Activated CD4-positive, alpha-beta T cell treated with anti-CD3 and anti-CD28 coated beads for 36 hours (primary cell): ENCODE measurements around the gene TIMP3. TPM values are rescaled to one million over a fixed set of nuclear protein-coding genes. Genes with fewer than 3 reads are reported as not detected.
A peak's percentile ranks its signal among the peaks of the same experiment; 100 is the strongest.

Experiments used
- ATAC-seq: fragments of 200-7000 bp; cut with Tn5 transposase; one replicate; pipeline ENCODE4 v1.10.0; 2021; ENCODE audit warnings: mild to moderate bottlenecking, moderate library complexity
- CTCF ChIA-PET: fragments of 350-600 bp; sonication (Branson Sonifier 250); formaldehyde crosslinking; loops from one replicate; lab custom pipeline; 2021; ENCODE audit warnings: antibody characterized with exemption; lab: Charles Lee
- POLR2A ChIA-PET: fragments of 350-600 bp; sonication (Branson Sonifier 250); formaldehyde crosslinking; loops from one replicate; lab custom pipeline; 2021; ENCODE audit warnings: antibody characterized with exemption, inconsistent platforms; lab: Charles Lee
- DNase-seq: peaks from one replicate; pipeline ENCODE4 v3.0.0-alpha.2; 2020
- H3K27ac Mint-ChIP-seq: one replicate; pipeline ENCODE4 v1.8.0; 2021; ENCODE audit warnings: mixed read lengths
- H3K27me3 Mint-ChIP-seq: one replicate; pipeline ENCODE4 v1.8.0; 2021; ENCODE audit warnings: mixed read lengths
- H3K36me3 Mint-ChIP-seq: one replicate; pipeline ENCODE4 v1.8.0; 2021; ENCODE audit warnings: low read depth, mixed read lengths
- H3K4me1 Mint-ChIP-seq: one replicate; pipeline ENCODE4 v1.8.0; 2021; ENCODE audit warnings: mixed read lengths
- H3K4me3 Mint-ChIP-seq: one replicate; pipeline ENCODE4 v1.8.0; 2021; ENCODE audit warnings: mild to moderate bottlenecking, moderate library complexity, mixed read lengths
- H3K9me3 Mint-ChIP-seq: one replicate; pipeline ENCODE4 v1.8.0; 2021; ENCODE audit warnings: low read depth, mixed read lengths
- intact Hi-C, 2 experiments: fragments of 100-400 bp; cut with DNase I in 1 of 2; cut with micrococcal nuclease in 1 of 2; formaldehyde crosslinking; loops; one replicate each; pipeline versions ENCODE4 v1.14.2 to v1.15.1; 2022 to 2024; cut with DNase I, micrococcal nuclease
- total RNA-seq, 2 experiments: library from RNA; stranded (reverse); gene quantifications; one replicate each; pipeline ENCODE4 v1.2.3, GENCODE V29; 2021

The TIMP3 gene
- total RNA-seq, 2 experiments from 2014 or later: not detected

GRCh38 chr22:32788904-32789624 lies 12.4 kb upstream of the TIMP3 start:
- Mint-ChIP-seq H3K27ac (no peak overlapping the region), H3K27me3 (peaks cover 3% of the 10 kb centered on the region), H3K4me3 (no peak overlapping the region), H3K4me1 (no peaks in the 10 kb centered on the region), H3K9me3 (no peaks in the 10 kb centered on the region), H3K36me3 (no peaks in the 10 kb centered on the region)
- POLR2A ChIA-PET: no interaction called here
- intact Hi-C loops: no loop called here
- ATAC-seq: no peak
- CTCF ChIA-PET: interaction anchor here (0.9 to 2.3 kb wide), 2 partner anchors 8 to 261 kb away, joined by 4 to 11 read pairs; no protein-coding TSS in a partner anchor
- DNase-seq: no peak

GRCh38 chr22:32789797-32790620 lies 11.5 kb upstream of the TIMP3 start:
- no peak for DNase-seq
- no peak overlapping the region for H3K4me3 Mint-ChIP-seq
- H3K9me3 Mint-ChIP-seq: no peaks in the 10 kb centered on the region
- no peak for ATAC-seq
- CTCF ChIA-PET: interaction anchor here (0.9 to 1.1 kb wide), 2 partner anchors 12 to 262 kb away, joined by 4 read pairs; no protein-coding TSS in a partner anchor
- H3K36me3 Mint-ChIP-seq: no peaks in the 10 kb centered on the region
- no peak overlapping the region for H3K27ac Mint-ChIP-seq
- no peaks in the 10 kb centered on the region for H3K4me1 Mint-ChIP-seq
- intact Hi-C loops: loop anchor here in 1 of 2 experiments (10.0 kb wide), 1 partner anchor 815 kb away; no protein-coding TSS in a partner anchor
- H3K27me3 Mint-ChIP-seq: peaks cover 6% of the 10 kb centered on the region
- POLR2A ChIA-PET: no interaction called here

- POLR2A ChIA-PET: no interaction called here
- intact Hi-C loops: loop anchor here in 1 of 2 experiments (10.0 kb wide), 1 partner anchor 816 kb away; no protein-coding TSS in a partner anchor
- ATAC-seq (no peak), DNase-seq (no peak)
- H3K27ac Mint-ChIP-seq: no peak overlapping the region
- CTCF ChIA-PET: interaction anchor here (1.1 kb wide), 1 partner anchor 13 kb away, joined by 4 read pairs; no protein-coding TSS in a partner anchor
- peaks cover 9% of the 10 kb centered on the region for H3K27me3 Mint-ChIP-seq
- no peaks in the 10 kb centered on the region for H3K36me3 Mint-ChIP-seq
- H3K9me3 Mint-ChIP-seq: no peaks in the 10 kb centered on the region
- H3K4me3 Mint-ChIP-seq: no peak overlapping the region
- H3K4me1 Mint-ChIP-seq: no peaks in the 10 kb centered on the region
Measured at GRCh38 chr22:32791056-32791455, 10.4 kb upstream of the TIMP3 start.

GRCh38 chr22:32791485-32791884 lies 10.0 kb upstream of the TIMP3 start:
- H3K4me3 Mint-ChIP-seq: no peak overlapping the region
- no peaks in the 10 kb centered on the region for H3K9me3 Mint-ChIP-seq
- DNase-seq (no peak), ATAC-seq (no peak)
- H3K27ac Mint-ChIP-seq: no peak overlapping the region
- ChIA-PET POLR2A (no interaction called here), CTCF (no interaction called here)
- no peaks in the 10 kb centered on the region for H3K36me3 Mint-ChIP-seq
- intact Hi-C loops: loop anchor here in 1 of 2 experiments (10.0 kb wide), 1 partner anchor 817 kb away; no protein-coding TSS in a partner anchor
- peaks cover 10% of the 10 kb centered on the region for H3K27me3 Mint-ChIP-seq
- H3K4me1 Mint-ChIP-seq: no peaks in the 10 kb centered on the region

- intact Hi-C loops: loop anchor here in 1 of 2 experiments (10.0 kb wide), 1 partner anchor 819 kb away; no protein-coding TSS in a partner anchor
- DNase-seq (no peak), ATAC-seq (no peak)
- no peaks in the 10 kb centered on the region for H3K9me3 Mint-ChIP-seq
- peaks cover 17% of the 10 kb centered on the region for H3K27me3 Mint-ChIP-seq
- CTCF ChIA-PET: interaction anchor here (0.6 to 7.9 kb wide), 4 partner anchors 13 to 264 kb away, joined by 3 to 106 read pairs (median 3); no protein-coding TSS in a partner anchor
- no peaks in the 10 kb centered on the region for H3K4me1 Mint-ChIP-seq
- no peak overlapping the region for H3K27ac Mint-ChIP-seq
- H3K4me3 Mint-ChIP-seq: no peak overlapping the region
- POLR2A ChIA-PET: no interaction called here
- H3K36me3 Mint-ChIP-seq: no peaks in the 10 kb centered on the region
Measured at GRCh38 chr22:32793589-32793988, 7.9 kb upstream of the TIMP3 start.

- POLR2A ChIA-PET: no interaction called here
- no peaks in the 10 kb centered on the region for H3K36me3 Mint-ChIP-seq
- H3K27ac Mint-ChIP-seq: no peak overlapping the region
Measured at GRCh38 chr22:32794449-32795213, 6.9 kb upstream of the TIMP3 start.

GRCh38 chr22:32795214-32795596 lies 6.3 kb upstream of the TIMP3 start:
- Mint-ChIP-seq H3K36me3 (no peaks in the 10 kb centered on the region), H3K27ac (no peak overlapping the region), H3K4me3 (no peak overlapping the region), H3K4me1 (no peaks in the 10 kb centered on the region), H3K9me3 (no peaks in the 10 kb centered on the region), H3K27me3 (peaks cover 29% of the 10 kb centered on the region)
- ChIA-PET POLR2A (no interaction called here), CTCF (interaction anchor here (0.6 to 7.9 kb wide), 7 partner anchors 22 to 267 kb away, joined by 3 to 106 read pairs (median 3); no protein-coding TSS in a partner anchor)
- intact Hi-C loops: loop anchor here in 1 of 2 experiments (10.0 kb wide), 1 partner anchor 820 kb away; no protein-coding TSS in a partner anchor
- ATAC-seq (no peak), DNase-seq (no peak)

More at GRCh38 chr22:32794449-32795213, 6.9 kb upstream of the TIMP3 start:
- DNase-seq (no peak), ATAC-seq (no peak)
- CTCF ChIA-PET: interaction anchor here (0.7 to 7.9 kb wide), 8 partner anchors 14 to 266 kb away, joined by 3 to 106 read pairs (median 3); no protein-coding TSS in a partner anchor
- Mint-ChIP-seq H3K4me3 (no peak overlapping the region), H3K9me3 (no peaks in the 10 kb centered on the region), H3K27me3 (peaks cover 24% of the 10 kb centered on the region), H3K4me1 (no peaks in the 10 kb centered on the region)
- intact Hi-C loops: loop anchor here in 1 of 2 experiments (10.0 kb wide), 1 partner anchor 820 kb away; no protein-coding TSS in a partner anchor

GRCh38 chr22:32796865-32797573 lies 4.5 kb upstream of the TIMP3 start:
- Mint-ChIP-seq H3K4me1 (peaks cover 2% of the 10 kb centered on the region), H3K9me3 (no peaks in the 10 kb centered on the region), H3K27ac (no peak overlapping the region), H3K36me3 (no peaks in the 10 kb centered on the region), H3K27me3 (peaks cover 37% of the 10 kb centered on the region), H3K4me3 (no peak overlapping the region)
- intact Hi-C loops: loop anchor here (1.0 to 10.0 kb wide), 4 partner anchors 137 to 822 kb away; no protein-coding TSS in a partner anchor
- POLR2A ChIA-PET: interaction anchor here (0.8 kb wide), 1 partner anchor 137 kb away, joined by 3 read pairs; no protein-coding TSS in a partner anchor
- ATAC-seq: peak; percentile 95
- CTCF ChIA-PET: interaction anchor here (0.5 to 7.9 kb wide), 40 partner anchors 9 to 307 kb away, joined by 3 to 106 read pairs (median 4); no protein-coding TSS in a partner anchor
- DNase-seq: peak; percentile 81

- POLR2A ChIA-PET: no interaction called here
- Mint-ChIP-seq H3K4me1 (peaks cover 4% of the 10 kb centered on the region), H3K9me3 (no peaks in the 10 kb centered on the region), H3K27me3 (peaks cover 57% of the 10 kb centered on the region), H3K36me3 (no peaks in the 10 kb centered on the region), H3K27ac (no peak overlapping the region), H3K4me3 (no peak overlapping the region)
- ATAC-seq: no peak
- intact Hi-C loops: loop anchor here in 1 of 2 experiments (10.0 kb wide), 1 partner anchor 825 kb away; no protein-coding TSS in a partner anchor
- DNase-seq: no peak
- CTCF ChIA-PET: interaction anchor here (0.6 to 7.9 kb wide), 3 partner anchors 140 to 304 kb away, joined by 4 to 106 read pairs (median 4); no protein-coding TSS in a partner anchor
Measured at GRCh38 chr22:32799496-32799895, 2.0 kb upstream of the TIMP3 start.
